CD8-positive, alpha-beta memory T cell (primary cell): Measurements from ENCODE around the gene LRRC27. TPM values are rescaled to one million over a fixed set of nuclear protein-coding genes. Genes with fewer than 3 reads are reported as not detected.
"Not testable (repeated sequence)": the region's sequence is repeated elsewhere in the genome, so short reads cannot be mapped to it uniquely, and the experiment has no call there.

ENCODE experiments used
- CTCF ChIA-PET: fragments of 350-600 bp; sonication (Branson Sonifier 250); formaldehyde crosslinking; loops from one replicate; lab custom pipeline; 2021; ENCODE audit warnings: antibody characterized with exemption; lab: Charles Lee
- POLR2A ChIA-PET: fragments of 350-600 bp; sonication (Branson Sonifier 250); formaldehyde crosslinking; loops from one replicate; lab custom pipeline; 2021; ENCODE audit warnings: antibody characterized with exemption; lab: Charles Lee
- DNase-seq, 5 donors: peaks; one replicate each; pipeline versions ENCODE4 v3.0.0 to v3.0.0-alpha.2; 2020 to 2022; ENCODE audit warnings: mixed read lengths in 1 of 5
- H3K27ac ChIP-seq: one replicate; pipeline ENCODE4 v1.7.0; 2013; ENCODE audit warnings: low read depth, mild to moderate bottlenecking, low read length, moderate library complexity
- H3K27me3 ChIP-seq: 2 replicates; pipeline ENCODE4 v1.7.0; 2013; ENCODE audit warnings: low read length, mild to moderate bottlenecking; ENCODE audit not compliant: insufficient read depth, poor library complexity, severe bottlenecking
- H3K36me3 ChIP-seq: 2 replicates; pipeline ENCODE4 v1.7.0; 2013; ENCODE audit warnings: mild to moderate bottlenecking, low read length, moderate library complexity; ENCODE audit not compliant: insufficient read depth
- H3K4me1 ChIP-seq: 2 replicates; pipeline ENCODE4 v1.7.0; 2013; ENCODE audit warnings: mild to moderate bottlenecking, low read length, moderate library complexity; ENCODE audit not compliant: insufficient read depth
- H3K4me3 ChIP-seq: 2 replicates; pipeline ENCODE4 v1.7.0; 2013; ENCODE audit warnings: mild to moderate bottlenecking, low read length
- H3K9me3 ChIP-seq: 2 replicates; pipeline ENCODE4 v1.7.0; 2013; ENCODE audit warnings: mild to moderate bottlenecking, low read length
- H3K27ac Mint-ChIP-seq, 8 donors: one replicate each; pipeline ENCODE4 v1.8.0; 2020 to 2021; ENCODE audit warnings: mixed read lengths in 8 of 8, mild to moderate bottlenecking in 6 of 8, inconsistent platforms in 3 of 8, moderate library complexity in 3 of 8
- H3K27me3 Mint-ChIP-seq, 2 donors: one replicate each; pipeline ENCODE4 v1.8.0; 2020 to 2021; ENCODE audit warnings: mixed read lengths in 2 of 2, mild to moderate bottlenecking in 1 of 2, moderate library complexity in 1 of 2
- H3K36me3 Mint-ChIP-seq, 3 donors: one replicate each; pipeline ENCODE4 v1.8.0; 2020 to 2021; ENCODE audit warnings: mixed read lengths in 3 of 3, inconsistent platforms in 1 of 3, mild to moderate bottlenecking in 1 of 3
- H3K4me1 Mint-ChIP-seq, 3 donors: one replicate each; pipeline ENCODE4 v1.8.0; 2020 to 2021; ENCODE audit warnings: mixed read lengths in 3 of 3, inconsistent platforms in 1 of 3, mild to moderate bottlenecking in 1 of 3
- H3K4me3 Mint-ChIP-seq, 7 donors: one replicate each; pipeline ENCODE4 v1.8.0; 2020 to 2021; ENCODE audit warnings: mixed read lengths in 7 of 7, mild to moderate bottlenecking in 6 of 7, moderate library complexity in 4 of 7, inconsistent platforms in 2 of 7
- H3K9me3 Mint-ChIP-seq, 5 donors: one replicate each; pipeline ENCODE4 v1.8.0; 2020 to 2022; ENCODE audit warnings: mixed read lengths in 5 of 5, mild to moderate bottlenecking in 3 of 5, moderate library complexity in 2 of 5, inconsistent platforms in 1 of 5
- polyA plus RNA-seq: library from polyadenylated mRNA; unstranded; fragments of 300-500 nt; fragmentation: Illumina TruSeq; gene quantifications from one replicate; pipeline ENCODE4 v1.2.3, GENCODE V29; 2021
- total RNA-seq, 2 experiments: library from RNA; stranded (reverse); gene quantifications; one replicate each; pipeline ENCODE4 v1.2.3, GENCODE V29; 2021

Gene LRRC27
- total and polyA plus RNA-seq, 3 experiments from 2014 or later: 1.8 to 5.7 (median 3.1) TPM

- CTCF ChIA-PET: no interaction called here
- Mint-ChIP-seq H3K9me3 (no peaks in the 10 kb centered on the region), H3K27me3 (peaks cover 3 to 4% of the 10 kb centered on the region in 2 donors), H3K36me3 (no peaks in the 10 kb centered on the region), H3K27ac (no peak overlapping the region), H3K4me1 (peaks cover 4 to 5% (median 4%) of the 10 kb centered on the region in 3 donors), H3K4me3 (no peak overlapping the region)
- H3K4me3 ChIP-seq: no peak overlapping the region
- no peak overlapping the region for H3K27ac ChIP-seq
- POLR2A ChIA-PET: no interaction called here
- H3K27me3 ChIP-seq: no peaks in the 10 kb centered on the region
- no peaks in the 10 kb centered on the region for H3K36me3 ChIP-seq
- no peaks in the 10 kb centered on the region for H3K9me3 ChIP-seq
- H3K4me1 ChIP-seq: peaks cover 4% of the 10 kb centered on the region
- DNase-seq: peak in 1 of 5 donors; percentile 43
Measured at GRCh38 chr10:132374176-132374575, 42.2 kb downstream of the LRRC27 start.

- POLR2A ChIA-PET: no interaction called here
- CTCF ChIA-PET: no interaction called here
- Histone ChIP-seq H3K4me1 (peaks cover 4% of the 10 kb centered on the region), H3K27ac (no peak overlapping the region), H3K4me3 (no peak overlapping the region), H3K9me3 (no peaks in the 10 kb centered on the region), H3K36me3 (no peaks in the 10 kb centered on the region), H3K27me3 (no peaks in the 10 kb centered on the region)
- Mint-ChIP-seq H3K4me3 (no peak overlapping the region), H3K36me3 (no peaks in the 10 kb centered on the region), H3K9me3 (no peaks in the 10 kb centered on the region), H3K27me3 (peaks cover 1 to 4% of the 10 kb centered on the region in 2 donors), H3K27ac (no peak overlapping the region), H3K4me1 (peaks cover 4 to 5% (median 4%) of the 10 kb centered on the region in 3 donors)
- peak in 1 of 5 donors; percentile 29 for DNase-seq
Measured at GRCh38 chr10:132374612-132375011, 42.6 kb downstream of the LRRC27 start.

GRCh38 chr10:132375116-132375794, 43.3 kb downstream of the LRRC27 start:
- peak in 1 of 5 donors; percentile 35 for DNase-seq

GRCh38 chr10:132375795-132376297, 43.9 kb downstream of the LRRC27 start:
- DNase-seq: no peak

More at GRCh38 chr10:132375116-132375794, 43.3 kb downstream of the LRRC27 start:
- H3K27me3 ChIP-seq: no peaks in the 10 kb centered on the region
- Mint-ChIP-seq H3K36me3 (no peaks in the 10 kb centered on the region), H3K27ac (no peak overlapping the region), H3K4me3 (no peak overlapping the region), H3K4me1 (peaks cover 4 to 5% (median 4%) of the 10 kb centered on the region in 3 donors), H3K27me3 (peaks cover 1 to 4% of the 10 kb centered on the region in 2 donors), H3K9me3 (no peaks in the 10 kb centered on the region)
- H3K36me3 ChIP-seq: no peaks in the 10 kb centered on the region
- no peaks in the 10 kb centered on the region for H3K9me3 ChIP-seq
- H3K4me3 ChIP-seq: no peak overlapping the region
- H3K4me1 ChIP-seq: peaks cover 4% of the 10 kb centered on the region
- ChIA-PET CTCF (no interaction called here), POLR2A (no interaction called here)
- no peak overlapping the region for H3K27ac ChIP-seq

DNA sequence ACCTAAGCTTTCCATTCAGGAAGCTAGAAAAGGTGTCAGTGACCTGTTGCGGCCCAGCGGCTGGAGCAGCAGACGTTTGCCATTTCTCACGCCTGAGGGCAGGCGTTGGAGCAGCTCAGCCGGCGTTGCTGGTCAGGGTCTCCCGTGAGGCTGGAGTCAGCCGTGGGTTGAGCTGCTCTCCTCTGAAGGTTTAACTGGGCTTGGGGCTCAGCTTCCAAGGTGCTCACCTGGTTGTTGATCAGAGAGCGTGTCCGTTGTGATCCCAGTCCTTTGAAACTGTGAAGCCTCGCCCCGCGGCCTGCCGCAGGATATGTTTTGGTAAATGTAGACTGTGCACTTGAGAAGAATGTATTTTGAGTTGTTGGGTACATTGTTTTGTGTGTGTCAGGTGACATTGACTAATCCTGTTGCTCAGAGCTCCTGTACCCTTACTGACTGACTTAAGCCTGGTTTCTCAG, 44.4 kb downstream of the LRRC27 start:
- Mint-ChIP-seq H3K4me1 (peaks cover 4 to 6% (median 5%) of the 10 kb centered on the region in 3 donors), H3K4me3 (no peak overlapping the region), H3K9me3 (no peaks in the 10 kb centered on the region), H3K36me3 (no peaks in the 10 kb centered on the region), H3K27ac (no peak overlapping the region), H3K27me3 (peaks cover 0 to 4% of the 10 kb centered on the region in 2 donors)
- DNase-seq: peak in 1 of 5 donors; percentile 33
- Histone ChIP-seq H3K4me1 (peaks cover 4% of the 10 kb centered on the region), H3K27me3 (no peaks in the 10 kb centered on the region), H3K4me3 (no peak overlapping the region), H3K9me3 (no peaks in the 10 kb centered on the region), H3K36me3 (no peaks in the 10 kb centered on the region), H3K27ac (no peak overlapping the region)
- ChIA-PET POLR2A (no interaction called here), CTCF (no interaction called here)

More at GRCh38 chr10:132375795-132376297, 43.9 kb downstream of the LRRC27 start:
- Mint-ChIP-seq H3K9me3 (no peaks in the 10 kb centered on the region), H3K27me3 (peaks cover under 1 to 4% of the 10 kb centered on the region in 2 donors), H3K36me3 (no peaks in the 10 kb centered on the region), H3K4me3 (no peak overlapping the region), H3K4me1 (peaks cover 4 to 5% (median 4%) of the 10 kb centered on the region in 3 donors), H3K27ac (no peak overlapping the region)
- Histone ChIP-seq H3K36me3 (no peaks in the 10 kb centered on the region), H3K4me1 (peaks cover 4% of the 10 kb centered on the region), H3K27me3 (no peaks in the 10 kb centered on the region), H3K9me3 (no peaks in the 10 kb centered on the region), H3K4me3 (no peak overlapping the region), H3K27ac (no peak overlapping the region)
- ChIA-PET CTCF (no interaction called here), POLR2A (no interaction called here)

- no peak overlapping the region for H3K27ac Mint-ChIP-seq
- Histone ChIP-seq H3K4me1 (no peaks in the 10 kb centered on the region), H3K4me3 (no peak overlapping the region), H3K36me3 (no peaks in the 10 kb centered on the region), H3K27ac (no peak overlapping the region), H3K9me3 (no peaks in the 10 kb centered on the region), H3K27me3 (no peaks in the 10 kb centered on the region)
- no peaks in the 10 kb centered on the region for H3K9me3 Mint-ChIP-seq
- H3K4me1 Mint-ChIP-seq: peaks cover 6 to 10% (median 10%) of the 10 kb centered on the region in 3 donors
- H3K36me3 Mint-ChIP-seq: no peaks in the 10 kb centered on the region
- H3K4me3 Mint-ChIP-seq: no peak overlapping the region
- DNase-seq: peak in 1 of 5 donors; percentile 30
- no peaks in the 10 kb centered on the region for H3K27me3 Mint-ChIP-seq
- POLR2A ChIA-PET: no interaction called here
- CTCF ChIA-PET: no interaction called here
Measured at GRCh38 chr10:132377326-132377725, 45.3 kb downstream of the LRRC27 start.

DNA sequence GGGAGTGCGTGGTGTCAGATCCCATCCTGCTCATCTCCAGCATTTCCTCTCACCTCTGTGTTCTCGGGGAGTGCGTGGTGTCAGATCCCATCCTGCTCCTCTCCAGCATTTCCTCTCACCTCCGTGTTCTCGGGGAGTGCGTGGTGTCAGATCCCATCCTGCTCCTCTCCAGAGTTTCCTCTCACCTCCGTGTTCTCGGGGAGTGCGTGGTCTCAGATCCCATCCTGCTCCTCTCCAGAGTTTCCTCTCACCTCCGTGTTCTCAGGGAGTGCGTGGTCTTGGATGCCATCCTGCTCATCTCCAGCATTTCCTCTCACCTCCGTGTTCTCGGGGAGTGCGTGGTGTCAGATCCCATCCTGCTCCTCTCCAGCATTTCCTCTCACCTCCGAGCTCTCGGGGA, 47.0 kb downstream of the LRRC27 start:
- CTCF ChIA-PET, H3K36me3 Mint-ChIP-seq, H3K9me3 Mint-ChIP-seq, H3K4me3 ChIP-seq, H3K27me3 Mint-ChIP-seq, H3K9me3 ChIP-seq, H3K4me1 ChIP-seq, H3K36me3 ChIP-seq, H3K27ac Mint-ChIP-seq, H3K27ac ChIP-seq, POLR2A ChIA-PET, H3K27me3 ChIP-seq, H3K4me3 Mint-ChIP-seq: not testable (repeated sequence)
- H3K4me1 Mint-ChIP-seq: peaks cover 9 to 14% (median 13%) of the 10 kb centered on the region in 3 donors
- peak in 1 of 5 donors; percentile 25 for DNase-seq

- H3K27me3 Mint-ChIP-seq, H3K36me3 Mint-ChIP-seq, H3K4me3 ChIP-seq, H3K27ac Mint-ChIP-seq, H3K27ac ChIP-seq, H3K36me3 ChIP-seq, POLR2A ChIA-PET, H3K4me1 ChIP-seq, H3K27me3 ChIP-seq, H3K4me3 Mint-ChIP-seq, H3K9me3 ChIP-seq, H3K9me3 Mint-ChIP-seq: not testable (repeated sequence)
- CTCF ChIA-PET: interaction anchor here (1.1 to 1.8 kb wide), 3 partner anchors 20 to 78 kb away, joined by 3 to 5 read pairs (median 4); no protein-coding TSS in a partner anchor
- DNase-seq: peak in 1 of 5 donors; percentile 18
- H3K4me1 Mint-ChIP-seq: peaks cover 9 to 14% (median 13%) of the 10 kb centered on the region in 3 donors
Measured at GRCh38 chr10:132380986-132381385, 49.0 kb downstream of the LRRC27 start.
